Measurements from ENCODE around the gene NHSL2. TPM values are rescaled to one million over a fixed set of nuclear protein-coding genes. Genes with fewer than 3 reads are reported as not detected.

NHSL2 gene
- total RNA-seq, 1 experiment from 2014 or later, result 0.07 TPM

- no peaks in the 10 kb centered on the region for H3K4me1 ChIP-seq (ENCODE audit: insufficient read depth, low read length)
- no peaks in the 10 kb centered on the region for H3F3A ChIP-seq (ENCODE audit: low read length, unreplicated experiment)
- H3K27ac ChIP-seq (ENCODE audit: low read length), result no peak overlapping the region
- CTCF ChIA-PET, result no interaction called here
- H4K20me1 ChIP-seq (ENCODE audit: low read length), result no peaks in the 10 kb centered on the region
- peaks cover 23% of the 10 kb centered on the region for H3K27me3 ChIP-seq (ENCODE audit: low read length)
- no peak overlapping the region for H3K9ac ChIP-seq (ENCODE audit: low read length)
- DNase-seq, result no peak
- POLR2A ChIA-PET (ENCODE audit: unreplicated experiment), result no interaction called here
- no peaks in the 10 kb centered on the region for H3K9me3 ChIP-seq (ENCODE audit: low read length)
- intact Hi-C loops (cut with micrococcal nuclease), result no loop called here
- ATAC-seq, result no peak
- no peaks in the 10 kb centered on the region for H3K9me2 ChIP-seq (replicated peaks; ENCODE audit: low read length)
- no peaks in the 10 kb centered on the region for H3K36me3 ChIP-seq (ENCODE audit: low read depth, low read length)
- no peak overlapping the region for H3K4me3 ChIP-seq (ENCODE audit: low read length)
- no peak for TF ChIP-seq EZH2 (IDR thresholded peaks at IDR 0.05; ENCODE audit: low read length, unreplicated experiment)
- TF ChIP-seq EZH2phosphoT487 (IDR thresholded peaks at IDR 0.05; ENCODE audit: borderline replicate concordance, low read length), result no peak
- no peak for TF ChIP-seq CTCF (conservative IDR thresholded peaks at IDR 0.05; ENCODE audit: low read depth, low read length)
- H3K4me2 ChIP-seq (ENCODE audit: low read length), result no peak overlapping the region
- H2AFZ ChIP-seq (ENCODE audit: low read length), result no peak overlapping the region
- no TSS peak for BruUV-seq (replicated peaks)
- H3K79me2 ChIP-seq (ENCODE audit: low read length), result no peaks in the 10 kb centered on the region
Measured at GRCh38 chrX:71936632-71937031, 26.0 kb downstream of the NHSL2 start.

GRCh38 chrX:71938371-71938770 lies 27.7 kb downstream of the NHSL2 start:
- no TSS peak for BruUV-seq (replicated peaks)
- H3K9me3 ChIP-seq (ENCODE audit: low read length), result no peaks in the 10 kb centered on the region
- ChIA-PET POLR2A (ENCODE audit: unreplicated experiment) (interaction anchor here (0.5 kb wide), 1 partner anchor 19 kb away, joined by 11 read pairs; no protein-coding TSS in a partner anchor), CTCF (no interaction called here)
- no peak overlapping the region for H2AFZ ChIP-seq (ENCODE audit: low read length)
- no peaks in the 10 kb centered on the region for H3F3A ChIP-seq (ENCODE audit: low read length, unreplicated experiment)
- H3K9me2 ChIP-seq (replicated peaks; ENCODE audit: low read length), result no peaks in the 10 kb centered on the region
- H3K79me2 ChIP-seq (ENCODE audit: low read length), result no peaks in the 10 kb centered on the region
- H3K27ac ChIP-seq (ENCODE audit: low read length), result no peak overlapping the region
- H3K36me3 ChIP-seq (ENCODE audit: low read depth, low read length), result no peaks in the 10 kb centered on the region
- intact Hi-C loops (cut with micrococcal nuclease), result no loop called here
- TF ChIP-seq CTCF (conservative IDR thresholded peaks at IDR 0.05; ENCODE audit: low read depth, low read length) (no peak), EZH2phosphoT487 (IDR thresholded peaks at IDR 0.05; ENCODE audit: borderline replicate concordance, low read length) (no peak), EZH2 (IDR thresholded peaks at IDR 0.05; ENCODE audit: low read length, unreplicated experiment) (no peak)
- no peak overlapping the region for H3K9ac ChIP-seq (ENCODE audit: low read length)
- no peaks in the 10 kb centered on the region for H4K20me1 ChIP-seq (ENCODE audit: low read length)
- H3K4me1 ChIP-seq (ENCODE audit: insufficient read depth, low read length), result no peaks in the 10 kb centered on the region
- ATAC-seq, result no peak
- DNase-seq, result no peak
- peaks cover 19% of the 10 kb centered on the region for H3K27me3 ChIP-seq (ENCODE audit: low read length)
- no peak overlapping the region for H3K4me3 ChIP-seq (ENCODE audit: low read length)
- no peak overlapping the region for H3K4me2 ChIP-seq (ENCODE audit: low read length)

DNA sequence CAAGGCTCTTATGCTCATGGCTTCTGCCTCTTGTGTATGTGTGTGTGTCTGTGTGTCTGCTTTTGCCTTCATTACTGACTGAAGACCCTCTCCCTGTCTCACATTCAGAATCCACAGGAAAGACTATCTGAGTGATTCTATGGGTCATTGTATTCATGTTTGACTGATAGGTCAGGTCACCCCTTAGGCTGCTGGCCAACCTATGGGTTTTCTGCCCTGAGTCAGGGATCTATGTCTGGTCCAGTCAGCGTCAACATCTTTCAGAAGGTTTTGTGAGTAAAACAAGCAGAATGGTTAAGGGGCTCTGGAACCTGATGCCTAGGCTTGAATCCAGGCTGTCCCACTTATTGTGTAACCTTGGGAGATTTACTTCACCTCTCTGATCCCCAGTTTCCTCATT lies 30.5 kb downstream of the NHSL2 start:
- no peaks in the 10 kb centered on the region for H3F3A ChIP-seq (ENCODE audit: low read length, unreplicated experiment)
- POLR2A ChIA-PET (ENCODE audit: unreplicated experiment), result no interaction called here
- H3K9ac ChIP-seq (ENCODE audit: low read length), result no peak overlapping the region
- BruUV-seq (replicated peaks), result no TSS peak
- no peak overlapping the region for H3K27ac ChIP-seq (ENCODE audit: low read length)
- DNase-seq, result no peak
- intact Hi-C loops (cut with micrococcal nuclease), result no loop called here
- no peak overlapping the region for H3K4me3 ChIP-seq (ENCODE audit: low read length)
- no peak overlapping the region for H3K4me2 ChIP-seq (ENCODE audit: low read length)
- H3K79me2 ChIP-seq (ENCODE audit: low read length), result no peaks in the 10 kb centered on the region
- no peaks in the 10 kb centered on the region for H3K9me2 ChIP-seq (replicated peaks; ENCODE audit: low read length)
- ATAC-seq, result no peak
- H3K27me3 ChIP-seq (ENCODE audit: low read length), result peaks cover 5% of the 10 kb centered on the region
- CTCF ChIA-PET, result no interaction called here
- TF ChIP-seq EZH2 (IDR thresholded peaks at IDR 0.05; ENCODE audit: low read length, unreplicated experiment) (no peak), EZH2phosphoT487 (IDR thresholded peaks at IDR 0.05; ENCODE audit: borderline replicate concordance, low read length) (no peak), CTCF (conservative IDR thresholded peaks at IDR 0.05; ENCODE audit: low read depth, low read length) (no peak)
- H2AFZ ChIP-seq (ENCODE audit: low read length), result no peak overlapping the region
- no peaks in the 10 kb centered on the region for H3K4me1 ChIP-seq (ENCODE audit: insufficient read depth, low read length)
- H3K9me3 ChIP-seq (ENCODE audit: low read length), result no peaks in the 10 kb centered on the region
- no peaks in the 10 kb centered on the region for H4K20me1 ChIP-seq (ENCODE audit: low read length)
- no peaks in the 10 kb centered on the region for H3K36me3 ChIP-seq (ENCODE audit: low read depth, low read length)
